ENCODE measurements around the gene SLC16A4. TPM values are rescaled to one million over a fixed set of nuclear protein-coding genes. Genes with fewer than 3 reads are reported as not detected.

The SLC16A4 gene
- total RNA-seq, 4 donors from 2014 or later, result 0.21 to 1.6 (median 0.89) TPM

GRCh38 chr1:110356379-110356778 is 34.4 kb downstream of the SLC16A4 start:
- 58 to 62% methylated on average over 2 of the region's 2 CpGs for WGBS, 2 donors
- no peak overlapping the region for H3K4me3 ChIP-seq (ENCODE audit: low read depth, poor library complexity, severe bottlenecking)
- intact Hi-C loops (cut with DNase I; ENCODE audit: low total_unique reads), result no loop called here
- no peak for TF ChIP-seq POLR2A (IDR thresholded peaks at IDR 0.05)
- TF ChIP-seq CTCF (IDR thresholded peaks at IDR 0.05), result no peak
- DNase-seq (ENCODE audit: low spot score in 2 of 2), result no peak

- WGBS, 2 donors, result 72 to 80% methylated on average over 1 of the region's 1 CpG
- no peak for DNase-seq (ENCODE audit: low spot score in 2 of 2)
- H3K4me3 ChIP-seq (ENCODE audit: low read depth, poor library complexity, severe bottlenecking), result no peak overlapping the region
- intact Hi-C loops (cut with DNase I; ENCODE audit: low total_unique reads), result no loop called here
- TF ChIP-seq CTCF (IDR thresholded peaks at IDR 0.05) (no peak), POLR2A (IDR thresholded peaks at IDR 0.05) (no peak)
These were observed 35.5 kb downstream of the SLC16A4 start for GRCh38 chr1:110355321-110355720.

- intact Hi-C loops (cut with DNase I; ENCODE audit: low total_unique reads), result no loop called here
- TF ChIP-seq POLR2A (IDR thresholded peaks at IDR 0.05), result no peak
- no peak for TF ChIP-seq CTCF (IDR thresholded peaks at IDR 0.05)
- no peak for DNase-seq (ENCODE audit: low spot score in 2 of 2)
- no peak overlapping the region for H3K4me3 ChIP-seq (ENCODE audit: low read depth, poor library complexity, severe bottlenecking)
- 78 to 84% methylated on average over 2 of the region's 2 CpGs for WGBS, 2 donors
These were observed 40.5 kb downstream of the SLC16A4 start for GRCh38 chr1:110350360-110350759.

GRCh38 chr1:110348771-110349170 is 42.1 kb downstream of the SLC16A4 start:
- TF ChIP-seq CTCF (IDR thresholded peaks at IDR 0.05) (no peak), POLR2A (IDR thresholded peaks at IDR 0.05) (no peak)
- no peak overlapping the region for H3K4me3 ChIP-seq (ENCODE audit: low read depth, poor library complexity, severe bottlenecking)
- DNase-seq (ENCODE audit: low spot score in 2 of 2), result no peak
- intact Hi-C loops (cut with DNase I; ENCODE audit: low total_unique reads), result no loop called here

GRCh38 chr1:110348050-110348449 is 42.8 kb downstream of the SLC16A4 start:
- H3K4me3 ChIP-seq (ENCODE audit: low read depth, poor library complexity, severe bottlenecking), result no peak overlapping the region
- DNase-seq (ENCODE audit: low spot score in 2 of 2), result no peak
- intact Hi-C loops (cut with DNase I; ENCODE audit: low total_unique reads), result no loop called here
- WGBS, 2 donors, result 44 to 45% methylated on average over 2 of the region's 2 CpGs
- TF ChIP-seq POLR2A (IDR thresholded peaks at IDR 0.05) (no peak), CTCF (IDR thresholded peaks at IDR 0.05) (no peak)

GRCh38 chr1:110347182-110347893 is 43.5 kb downstream of the SLC16A4 start:
- TF ChIP-seq CTCF (IDR thresholded peaks at IDR 0.05), result no peak
- intact Hi-C loops (cut with DNase I; ENCODE audit: low total_unique reads), result no loop called here
- WGBS, 2 donors, result 76 to 79% methylated on average over 14 of the region's 14 CpGs
- no peak overlapping the region for H3K4me3 ChIP-seq (ENCODE audit: low read depth, poor library complexity, severe bottlenecking)
- no peak for DNase-seq (ENCODE audit: low spot score in 2 of 2)

Data from lower leg skin (tissue), 4 donors.